Peyer's patch (tissue), 4 donors: ENCODE results near the gene SIGLEC6.

Experiments used
- CTCF ChIP-seq, 6 experiments: fragments of 450-650 bp in 4 of 6; fragments of 200-600 bp in 2 of 6; sonication (generic) in 1 of 6; IDR thresholded peaks; one replicate each; pipeline ENCODE4 v1.5.1; 2017 to 2019; ENCODE audit warnings: antibody characterized with exemption in 6 of 6, mild to moderate bottlenecking in 3 of 6, moderate library complexity in 1 of 6
- POLR2A ChIP-seq, 2 donors: fragments of 450-650 bp; IDR thresholded peaks; one replicate each; pipeline ENCODE4 v1.5.1; 2017; ENCODE audit warnings: antibody characterized with exemption in 2 of 2, mild to moderate bottlenecking in 2 of 2, moderate library complexity in 2 of 2

- TF ChIP-seq CTCF (IDR thresholded peaks at IDR 0.05) (no peak), POLR2A (IDR thresholded peaks at IDR 0.05) (no peak)
Measured at GRCh38 chr19:51480590-51480989, 50.9 kb downstream of the SIGLEC6 start.
